GM19043 (cell line): ENCODE results near the gene ZC3H13.
"Not testable (repeated sequence)": the region's sequence is repeated elsewhere in the genome, so short reads cannot be mapped to it uniquely, and the experiment has no call there.

Source experiments
- ATAC-seq: cut with Tn5 transposase; IDR thresholded peaks from one replicate; pipeline ENCODE4 v1.9.1; 2021; ENCODE audit warnings: low read depth; ENCODE audit not compliant: unreplicated experiment

Gene ZC3H13

DNA sequence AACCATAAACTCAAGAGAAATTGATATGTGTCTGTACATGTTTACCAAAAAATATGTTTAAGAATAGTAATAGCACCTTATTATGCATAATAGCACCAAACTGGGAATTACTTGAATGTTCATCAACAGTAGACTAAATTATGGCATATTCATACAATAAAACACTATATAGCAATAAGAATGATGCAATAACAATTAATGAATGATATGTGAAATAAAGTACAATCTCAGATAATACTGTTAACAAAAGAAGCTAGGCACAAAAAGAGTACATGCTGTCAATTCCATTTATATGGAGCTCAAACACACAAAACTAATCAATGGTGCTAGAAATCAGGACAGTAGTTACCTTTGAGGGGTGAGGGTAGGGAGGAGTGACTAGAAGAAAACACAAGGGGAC, 36.3 kb downstream of the ZC3H13 start:
- no peak for ATAC-seq

GRCh38 chr13:46015366-46015765, 37.2 kb downstream of the ZC3H13 start:
- ATAC-seq: no peak

DNA sequence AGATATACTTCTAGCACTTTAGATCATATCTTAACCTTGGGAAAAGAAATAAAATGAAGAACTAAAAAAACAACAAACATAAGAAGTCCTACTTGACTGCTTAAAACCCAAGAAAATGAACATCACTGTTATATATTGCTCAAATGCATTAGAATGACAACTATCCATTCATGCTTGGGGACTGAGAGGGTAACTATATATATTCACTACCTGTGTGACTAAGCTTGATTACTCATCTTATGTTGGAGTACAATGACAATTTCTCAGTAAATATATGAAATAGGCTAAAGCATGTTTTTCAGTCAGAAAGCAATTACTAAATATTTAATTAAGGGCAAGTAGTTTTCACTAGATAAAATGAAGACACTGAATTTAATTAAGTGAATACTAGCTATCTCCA, 40.1 kb downstream of the ZC3H13 start:
- ATAC-seq: no peak

DNA sequence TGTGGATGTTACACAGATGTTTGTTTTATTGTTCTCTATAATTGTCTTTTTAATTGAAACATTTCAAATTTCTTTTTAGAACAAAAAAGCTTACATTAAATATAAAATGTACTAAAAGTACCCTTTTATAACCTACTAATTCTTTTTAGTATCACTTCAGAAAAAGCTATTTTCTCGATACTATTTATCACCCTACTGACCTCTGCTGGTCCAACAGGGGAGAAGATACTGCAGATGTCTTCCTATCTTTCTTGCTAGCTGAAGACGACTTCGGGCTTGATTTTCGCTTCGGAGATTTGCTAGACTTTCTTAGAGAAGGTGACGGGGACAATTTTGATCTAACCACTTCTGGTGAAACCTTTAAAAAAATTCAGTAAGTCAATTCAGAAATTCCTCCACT, 42.4 kb downstream of the ZC3H13 start:
- ATAC-seq: no peak

DNA sequence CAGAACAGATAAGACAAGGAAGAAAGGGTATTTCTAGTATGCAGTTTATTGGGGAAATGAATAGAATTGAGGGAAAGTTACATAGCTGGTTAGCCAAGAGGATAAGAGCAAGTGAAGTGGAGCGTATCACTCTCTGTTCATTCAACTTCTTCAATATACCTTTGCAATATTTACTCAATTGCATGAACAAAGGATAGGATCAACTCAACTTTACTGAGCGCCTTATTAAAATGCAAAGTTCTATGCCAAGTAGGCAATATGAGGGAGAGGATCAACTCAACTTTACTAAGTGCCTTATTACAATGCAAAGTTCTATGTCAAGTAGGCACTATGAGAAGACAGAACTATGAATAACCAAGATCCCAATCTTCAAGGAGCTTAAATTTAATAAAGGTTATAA, 43.9 kb downstream of the ZC3H13 start:
- no peak for ATAC-seq

- ATAC-seq: no peak
Observed at GRCh38 chr13:46006688-46007452, 45.7 kb downstream of the ZC3H13 start.

GRCh38 chr13:46004491-46004890, 48.1 kb downstream of the ZC3H13 start:
- ATAC-seq: no peak

DNA sequence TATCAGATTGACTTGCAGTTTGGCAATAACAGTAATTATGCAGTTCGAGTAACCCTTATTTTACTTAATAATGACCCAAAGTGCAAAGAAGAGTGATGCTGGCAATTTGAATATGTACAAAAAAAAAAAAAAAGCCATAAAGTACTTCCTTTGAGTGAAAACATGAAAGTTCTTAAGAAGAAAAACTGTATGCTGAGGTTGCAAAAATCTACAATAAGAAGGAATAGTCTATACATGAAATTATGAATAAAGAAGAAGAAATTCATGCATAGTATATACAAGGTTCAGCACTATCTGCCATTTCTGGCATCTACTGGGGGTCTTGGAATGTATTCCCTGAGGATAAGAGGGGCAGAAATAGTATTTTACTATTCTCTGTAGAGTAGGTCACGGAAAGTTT, 55.9 kb downstream of the ZC3H13 start:
- ATAC-seq: no peak

- ATAC-seq: no peak
Observed at GRCh38 chr13:45995245-45995644, 57.3 kb downstream of the ZC3H13 start.

DNA sequence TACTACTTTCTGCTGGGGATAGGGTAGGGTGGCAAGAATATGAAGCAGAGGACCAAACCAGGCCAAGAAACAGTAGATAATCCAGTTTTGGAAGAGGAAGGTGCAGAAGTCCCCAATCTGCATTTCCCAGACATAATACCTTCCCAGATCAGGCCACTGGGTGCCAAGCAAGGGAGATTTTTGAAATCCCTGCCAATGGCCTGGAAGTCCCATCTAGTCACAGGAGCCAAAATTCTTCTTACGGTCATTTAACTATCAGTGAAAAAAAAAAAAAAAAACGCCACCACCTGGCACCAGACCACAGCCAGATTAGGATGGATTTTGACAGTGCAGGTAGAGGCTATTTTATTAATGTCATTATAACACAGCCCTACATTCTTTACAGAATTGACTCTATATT, 57.8 kb downstream of the ZC3H13 start:
- no peak for ATAC-seq

- ATAC-seq: no peak
Observed at GRCh38 chr13:45989607-45990006, 62.9 kb downstream of the ZC3H13 start.

- not testable (repeated sequence) for ATAC-seq
Observed at GRCh38 chr13:45981127-45981526, 71.4 kb downstream of the ZC3H13 start.

DNA sequence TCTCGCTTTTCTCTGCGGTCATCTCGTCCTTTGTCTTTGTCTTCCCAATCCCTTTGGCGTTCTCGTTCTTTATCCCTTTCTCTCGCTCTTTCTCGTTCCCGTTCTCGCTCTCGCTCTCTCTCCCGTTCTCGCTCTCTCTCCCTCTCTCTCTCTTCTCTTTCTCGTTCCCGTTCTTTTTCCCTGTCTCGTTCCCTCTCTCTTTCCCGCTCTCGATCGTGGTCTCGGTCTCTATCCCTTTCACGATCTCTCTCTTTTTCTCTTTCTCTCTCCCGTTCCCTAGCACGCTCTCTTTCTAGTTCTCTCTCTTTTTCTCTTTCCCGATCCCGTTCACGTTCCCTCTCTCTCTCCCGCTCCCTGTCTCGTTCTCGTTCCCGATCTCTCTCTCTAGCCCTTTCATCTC, 77.2 kb downstream of the ZC3H13 start:
- ATAC-seq: no peak

DNA sequence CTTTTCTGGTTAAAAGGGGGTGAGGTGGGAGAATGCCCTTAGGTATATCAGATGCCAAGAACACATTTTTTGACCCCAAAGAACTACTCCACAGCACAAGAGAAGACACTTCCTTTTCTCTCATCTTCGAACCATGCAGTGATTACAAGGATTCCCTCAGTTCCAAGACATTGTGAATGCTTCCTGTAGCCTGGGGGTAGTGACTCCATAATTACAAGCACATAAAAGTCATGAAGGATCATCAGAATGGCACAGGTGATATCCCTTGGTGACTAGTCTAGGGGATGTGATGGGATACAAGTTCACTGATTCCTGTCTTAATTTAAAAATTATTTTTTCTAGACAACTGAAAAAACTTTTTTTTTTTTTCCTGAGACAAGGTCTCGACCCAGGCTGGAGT, 78.0 kb downstream of the ZC3H13 start:
- no peak for ATAC-seq

DNA sequence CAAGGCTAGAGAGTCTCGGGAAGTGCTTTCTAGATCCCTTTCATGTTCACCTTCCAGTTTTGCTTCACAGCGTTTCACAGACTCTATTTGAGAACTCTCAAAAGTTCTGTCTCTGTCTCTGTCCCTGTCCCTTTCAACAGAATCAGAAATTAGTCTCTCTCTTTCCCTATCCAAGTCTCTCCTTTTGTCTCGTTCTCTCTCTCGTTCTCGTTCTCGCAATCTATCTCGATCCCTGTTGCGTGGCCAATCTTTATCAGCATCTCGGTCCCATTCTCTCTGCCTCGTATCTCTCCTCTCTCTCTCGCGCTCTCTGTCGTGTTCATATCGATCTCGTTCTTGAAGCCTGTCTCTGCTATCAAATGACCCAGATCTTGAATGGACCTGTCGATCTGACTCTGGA, 85.0 kb downstream of the ZC3H13 start:
- no peak for ATAC-seq

GRCh38 chr13:45966715-45967114, 85.8 kb downstream of the ZC3H13 start:
- ATAC-seq: no peak

GRCh38 chr13:45961468-45961867, 91.1 kb downstream of the ZC3H13 start:
- no peak for ATAC-seq

DNA sequence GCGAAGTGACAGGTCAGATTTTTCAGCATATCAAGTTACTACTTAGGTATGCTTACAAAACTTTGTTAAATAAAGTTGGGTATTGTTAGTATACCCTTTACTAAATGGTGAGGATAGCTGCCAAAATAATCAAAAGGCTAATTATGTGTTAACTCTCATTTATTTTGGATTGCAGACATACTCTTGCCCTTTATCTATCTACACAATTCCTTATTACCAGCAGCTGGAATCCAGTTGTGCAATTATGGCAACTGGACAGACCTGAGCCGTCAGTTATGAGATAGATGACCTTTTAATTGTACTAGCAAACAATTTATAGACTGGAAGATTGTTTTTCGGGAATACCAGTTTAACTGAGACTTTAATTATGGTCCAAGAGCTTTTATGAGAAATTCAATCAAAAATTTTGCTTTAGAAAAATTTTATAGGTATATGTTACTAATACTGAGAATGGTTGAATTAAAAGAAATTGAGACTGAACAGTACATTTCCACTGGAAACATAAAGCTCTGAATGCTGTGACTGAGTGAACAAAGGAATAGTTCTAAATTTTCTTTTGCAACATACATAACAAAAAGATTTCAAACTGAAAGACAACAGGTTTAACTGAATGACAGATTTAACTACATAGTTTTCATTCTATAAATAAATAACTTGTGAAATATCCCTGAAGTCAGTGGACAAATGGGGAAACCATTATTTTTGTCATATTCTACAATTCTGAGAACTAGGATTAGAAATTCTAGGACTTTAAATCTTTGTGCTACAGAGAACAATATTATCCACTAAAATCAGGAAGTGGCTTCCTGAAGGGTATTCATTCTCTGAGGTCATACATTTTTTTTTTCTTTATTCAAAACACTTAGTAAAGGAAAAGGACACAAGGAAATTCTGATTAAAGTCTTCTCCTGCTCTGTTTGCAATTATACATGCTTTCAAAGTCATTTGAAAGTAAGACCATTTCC, 97.4 kb downstream of the ZC3H13 start:
- no peak for ATAC-seq

DNA sequence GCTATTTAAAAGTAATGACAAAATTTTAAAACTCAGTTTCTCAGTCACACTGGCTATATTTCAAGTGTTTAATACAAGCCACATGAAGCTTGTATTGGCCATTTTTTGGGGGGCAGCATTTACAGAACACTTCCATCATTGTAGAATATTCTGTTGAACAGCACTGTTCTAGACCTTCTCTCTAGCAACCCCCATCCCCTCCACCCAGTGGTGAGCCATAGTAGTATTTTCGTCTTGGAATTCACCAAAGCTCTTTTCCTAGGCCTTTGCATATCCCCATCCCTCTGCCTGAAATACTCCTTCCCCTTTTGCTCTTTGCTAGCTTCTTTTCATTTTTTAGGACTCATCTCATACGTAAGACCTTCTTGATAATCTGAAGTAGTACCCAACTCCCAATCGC, 99.5 kb downstream of the ZC3H13 start:
- no peak for ATAC-seq

GRCh38 chr13:45951724-45952123, 100.8 kb downstream of the ZC3H13 start:
- no peak for ATAC-seq

DNA sequence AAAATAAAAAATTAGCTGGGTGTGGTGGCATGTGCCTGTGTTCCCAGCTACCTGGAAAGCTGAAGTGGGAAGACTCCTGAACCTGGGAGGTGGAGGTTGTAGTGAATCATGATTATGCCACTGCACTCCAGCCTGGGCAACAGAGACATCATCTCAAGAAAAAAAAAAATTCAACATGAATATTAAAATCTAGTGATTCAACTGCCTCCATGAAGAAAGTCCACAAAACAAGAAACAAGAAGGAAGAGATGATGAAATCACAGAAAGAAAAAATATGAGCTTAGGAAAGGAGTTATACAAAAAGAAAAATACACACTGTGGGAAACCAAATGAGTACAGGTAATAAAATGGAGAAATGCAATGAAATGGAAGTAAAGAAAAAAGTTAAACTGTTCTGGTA, 101.4 kb downstream of the ZC3H13 start:
- ATAC-seq: no peak
